GM18870 (cell line): ENCODE measurements around the gene TOM1.
"Not testable (repeated sequence)": the region's sequence is repeated elsewhere in the genome, so short reads cannot be mapped to it uniquely, and the experiment has no call there.

Experiments
- ATAC-seq: cut with Tn5 transposase; IDR thresholded peaks from one replicate; pipeline ENCODE4 v1.9.1; 2021; ENCODE audit warnings: moderate library complexity; ENCODE audit not compliant: unreplicated experiment

Gene TOM1

GRCh38 chr22:35344956-35345690 lies 45.4 kb downstream of the TOM1 start:
- no peak for ATAC-seq

- ATAC-seq: no peak
These were observed 46.3 kb downstream of the TOM1 start for GRCh38 chr22:35345808-35346505.

- no peak for ATAC-seq
These were observed 47.0 kb downstream of the TOM1 start for GRCh38 chr22:35346596-35347220.

- ATAC-seq: no peak
These were observed 47.8 kb downstream of the TOM1 start for GRCh38 chr22:35347462-35347861.

- ATAC-seq: no peak
These were observed 48.4 kb downstream of the TOM1 start for GRCh38 chr22:35348026-35348590.

- ATAC-seq: no peak
These were observed 49.0 kb downstream of the TOM1 start for GRCh38 chr22:35348703-35349102.

GRCh38 chr22:35349368-35349703 lies 49.6 kb downstream of the TOM1 start:
- no peak for ATAC-seq

- ATAC-seq: no peak
These were observed 50.2 kb downstream of the TOM1 start for GRCh38 chr22:35349704-35350538.

- ATAC-seq: no peak
These were observed 51.1 kb downstream of the TOM1 start for GRCh38 chr22:35350539-35351503.

GRCh38 chr22:35352214-35353111 lies 52.8 kb downstream of the TOM1 start:
- ATAC-seq: no peak

- no peak for ATAC-seq
These were observed 53.6 kb downstream of the TOM1 start for GRCh38 chr22:35353318-35353717.

- ATAC-seq: no peak
These were observed 54.4 kb downstream of the TOM1 start for GRCh38 chr22:35354068-35354467.

GRCh38 chr22:35357883-35358621 lies 58.4 kb downstream of the TOM1 start:
- ATAC-seq: no peak

GRCh38 chr22:35359380-35360065 lies 59.8 kb downstream of the TOM1 start:
- no peak for ATAC-seq

- no peak for ATAC-seq
These were observed 61.4 kb downstream of the TOM1 start for GRCh38 chr22:35361001-35361558.

- ATAC-seq: no peak
These were observed 63.9 kb downstream of the TOM1 start for GRCh38 chr22:35363566-35364086.

- ATAC-seq: not testable (repeated sequence)
These were observed 64.5 kb downstream of the TOM1 start for GRCh38 chr22:35364230-35364629.
